ENCODE data around the gene SLC9A2.

The SLC9A2 gene

GRCh38 chr2:102735416-102736109 lies 116.2 kb downstream of the SLC9A2 start:
- peak; percentile 16 for DNase-seq

- DNase-seq = no peak
These were observed 116.7 kb downstream of the SLC9A2 start for GRCh38 chr2:102736110-102736409.

GRCh38 chr2:102736410-102737409 lies 117.4 kb downstream of the SLC9A2 start:
- peak; percentile 67 for DNase-seq

- no peak for DNase-seq
These were observed 118.1 kb downstream of the SLC9A2 start for GRCh38 chr2:102737431-102737830.

- no peak for DNase-seq
These were observed 123.9 kb downstream of the SLC9A2 start for GRCh38 chr2:102743259-102743658.

GRCh38 chr2:102748107-102748506 lies 128.8 kb downstream of the SLC9A2 start:
- DNase-seq = no peak

GRCh38 chr2:102749938-102750337 lies 130.6 kb downstream of the SLC9A2 start:
- no peak for DNase-seq

- DNase-seq = peak; percentile 7
These were observed 134.3 kb downstream of the SLC9A2 start for GRCh38 chr2:102753563-102754159.

- no peak for DNase-seq
These were observed 135.2 kb downstream of the SLC9A2 start for GRCh38 chr2:102754456-102755145.

- no peak for DNase-seq
These were observed 135.9 kb downstream of the SLC9A2 start for GRCh38 chr2:102755284-102755683.

- DNase-seq = no peak
These were observed 139.1 kb downstream of the SLC9A2 start for GRCh38 chr2:102758439-102758838.
